Retina (tissue), 1 donor: ENCODE results near the gene SOX14.

Experiments used
- DNase-seq: peaks from one replicate; pipeline ENCODE4 v3.0.0-alpha.2; 2016

Gene SOX14

DNA sequence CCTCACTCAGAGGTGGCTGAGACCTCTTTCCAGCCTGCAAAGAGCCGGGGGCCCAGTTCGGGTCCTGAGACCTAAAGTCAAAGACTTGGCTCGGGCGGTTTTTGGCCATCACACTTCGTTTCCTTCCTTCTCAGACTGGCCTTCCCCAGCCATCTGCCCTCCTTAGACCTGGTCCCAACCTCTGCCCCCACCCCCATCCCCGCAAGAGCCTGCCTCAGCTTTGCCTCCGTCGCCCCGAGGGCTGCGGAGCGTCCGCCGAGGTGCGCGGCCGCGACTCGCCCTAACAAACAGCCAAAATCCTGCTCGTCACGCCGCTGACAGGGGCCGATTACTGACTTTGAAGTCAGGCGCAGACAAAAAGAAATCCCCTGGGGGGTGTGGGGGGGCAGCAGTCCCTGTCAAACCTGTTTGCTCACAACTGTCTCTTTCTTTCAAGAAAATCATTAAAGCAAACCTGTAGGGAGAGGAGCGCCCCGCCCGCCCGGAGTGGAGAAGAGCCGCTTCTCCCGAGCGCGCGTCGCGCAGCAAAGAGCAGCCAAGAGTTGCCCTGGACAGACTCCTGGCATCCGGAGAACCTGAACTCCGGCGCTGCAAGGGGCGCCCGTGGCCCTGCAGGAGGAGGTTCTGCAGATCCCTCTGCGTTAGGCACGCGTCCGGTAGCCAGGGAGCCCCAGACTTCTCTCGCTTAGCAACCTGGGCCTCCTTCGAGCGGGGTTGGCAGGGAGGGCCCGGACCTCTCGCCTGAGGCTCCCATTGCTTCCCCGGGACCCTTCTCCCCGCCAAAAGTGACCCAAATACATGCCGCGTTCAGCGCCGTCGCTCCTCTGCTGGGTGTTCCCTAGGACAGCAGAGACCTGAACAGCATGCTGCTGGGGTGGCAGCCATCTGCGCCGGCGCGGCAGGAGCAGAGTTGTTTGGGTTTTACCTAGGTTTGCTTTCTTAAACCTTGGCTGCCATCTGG is 4.5 kb downstream of the SOX14 start:
- DNase-seq = peak; percentile 67

DNA sequence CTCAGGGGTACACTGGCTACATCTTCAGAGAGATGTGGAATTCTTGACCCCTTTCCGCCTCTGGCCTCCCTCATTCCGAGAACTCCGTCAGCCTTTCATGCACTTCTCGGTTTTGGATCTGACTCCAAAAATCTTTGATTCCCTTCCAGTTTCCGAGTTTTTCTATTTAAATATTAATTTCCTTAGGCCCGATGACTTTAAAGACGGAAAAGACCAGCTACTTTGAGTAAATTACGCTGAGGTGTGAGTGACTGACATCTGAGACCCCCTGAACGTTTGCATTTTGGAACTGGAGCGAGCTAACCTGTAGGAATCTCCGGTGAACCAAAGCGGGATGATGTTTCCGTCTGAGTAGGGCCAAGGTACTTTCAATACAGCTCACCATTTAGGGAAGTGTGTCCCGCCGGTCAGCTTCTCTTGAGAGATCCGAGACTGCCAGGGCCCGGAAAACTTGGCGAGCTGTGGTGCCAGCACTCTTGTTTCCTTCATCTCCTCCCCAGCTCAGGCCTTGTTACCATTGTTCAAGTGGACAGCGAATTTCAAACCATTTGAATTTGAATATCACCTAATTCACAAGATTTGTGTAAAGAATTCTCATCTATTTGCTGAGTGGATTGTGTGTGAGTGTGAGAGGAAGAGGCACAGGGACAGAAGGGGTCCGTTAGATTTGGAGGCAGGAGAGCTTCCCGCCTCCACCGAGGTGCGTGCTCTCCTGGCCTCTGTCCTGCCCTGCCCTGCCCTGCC is 5.4 kb downstream of the SOX14 start:
- DNase-seq = peak; percentile 55

DNA sequence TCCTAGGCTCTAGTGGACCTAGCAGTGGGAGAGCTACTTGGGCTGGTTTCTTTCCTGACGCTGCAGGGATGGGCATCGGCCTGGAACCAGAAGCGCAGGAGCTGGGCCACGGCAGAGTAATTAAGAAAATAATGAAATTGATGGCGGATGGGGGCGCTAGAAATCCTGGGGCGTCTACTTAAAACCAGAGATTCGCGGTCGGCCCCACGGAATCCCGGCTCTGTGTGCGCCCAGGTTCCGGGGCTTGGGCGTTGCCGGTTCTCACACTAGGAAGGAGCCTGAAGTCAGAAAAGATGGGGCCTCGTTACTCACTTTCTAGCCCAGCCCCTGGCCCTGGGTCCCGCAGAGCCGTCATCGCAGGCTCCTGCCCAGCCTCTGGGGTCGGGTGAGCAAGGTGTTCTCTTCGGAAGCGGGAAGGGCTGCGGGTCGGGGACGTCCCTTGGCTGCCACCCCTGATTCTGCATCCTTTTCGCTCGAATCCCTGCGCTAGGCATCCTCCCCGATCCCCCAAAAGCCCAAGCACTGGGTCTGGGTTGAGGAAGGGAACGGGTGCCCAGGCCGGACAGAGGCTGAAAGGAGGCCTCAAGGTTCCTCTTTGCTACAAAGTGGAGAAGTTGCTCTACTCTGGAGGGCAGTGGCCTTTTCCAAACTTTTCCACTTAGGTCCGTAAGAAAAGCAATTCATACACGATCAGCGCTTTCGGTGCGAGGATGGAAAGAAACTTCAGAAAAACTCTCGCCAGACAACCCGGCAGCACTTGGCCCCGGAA is 6.1 kb downstream of the SOX14 start:
- no peak for DNase-seq

DNA sequence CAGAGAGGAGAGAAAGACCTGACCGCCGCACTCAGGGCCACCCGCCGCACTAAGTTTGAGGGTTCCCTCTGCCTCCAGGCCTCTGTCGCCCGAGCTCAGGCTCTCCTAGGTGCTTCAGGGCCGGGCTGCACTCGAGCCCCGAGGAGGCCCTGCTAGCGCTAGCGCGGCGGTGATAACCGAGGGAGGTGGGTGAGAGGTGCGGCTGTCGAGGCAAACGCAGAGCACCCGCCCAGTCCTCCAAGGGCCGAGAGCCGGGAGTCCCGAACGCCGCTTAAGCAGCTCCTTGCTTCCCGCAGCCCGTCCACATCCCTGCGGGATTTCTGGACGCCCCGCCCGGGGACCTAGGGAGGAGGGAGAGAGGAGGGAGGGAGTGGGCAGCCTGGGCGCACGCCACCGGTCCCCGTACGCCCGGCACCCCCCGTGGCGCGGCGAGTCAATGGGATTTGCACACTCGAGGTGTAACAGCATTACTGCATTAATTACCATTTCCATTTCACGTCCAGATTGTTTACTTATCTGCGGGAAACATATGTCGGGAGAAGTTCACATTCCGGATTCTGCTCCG is 6.8 kb downstream of the SOX14 start:
- DNase-seq = peak; percentile 75

DNA sequence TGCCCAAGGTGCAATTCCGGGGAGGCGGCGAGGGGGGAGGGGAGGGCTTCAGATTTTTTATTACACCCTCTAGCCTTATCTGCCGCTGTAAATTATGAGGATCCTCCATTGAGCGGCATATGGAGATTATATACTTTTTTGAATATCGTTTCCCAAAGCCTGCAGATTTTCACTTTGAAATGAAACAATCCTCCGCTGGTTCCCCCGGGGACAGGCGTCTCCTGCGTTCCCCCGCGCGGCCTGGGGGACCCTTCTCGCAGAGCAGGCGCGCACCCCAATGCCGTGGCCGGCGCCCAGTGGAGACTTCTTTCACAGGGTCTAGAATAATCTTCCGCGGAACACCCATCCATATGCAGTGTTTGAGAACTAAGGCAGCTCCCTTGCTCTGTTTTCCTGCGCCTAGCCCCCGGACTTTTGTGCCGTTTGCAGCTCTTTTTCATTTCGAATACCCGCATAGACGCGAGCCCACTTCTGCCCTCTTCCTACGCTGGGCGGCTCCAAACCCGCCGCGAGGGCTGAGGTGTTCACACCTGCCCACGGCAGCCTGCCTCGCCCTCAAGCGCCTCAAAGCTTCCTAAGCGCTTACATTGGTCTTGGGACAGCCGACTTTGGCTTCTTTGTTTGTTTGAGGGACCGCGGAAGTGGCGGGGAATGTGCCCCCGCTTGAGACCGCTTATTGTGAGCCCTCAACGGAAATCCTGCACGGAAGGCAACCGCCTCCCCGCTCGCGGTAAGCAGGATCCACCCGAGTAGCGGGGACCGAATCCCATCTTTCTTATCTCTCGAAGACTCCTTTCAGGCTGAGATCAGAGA is 7.5 kb downstream of the SOX14 start:
- peak; percentile 82 for DNase-seq

DNA sequence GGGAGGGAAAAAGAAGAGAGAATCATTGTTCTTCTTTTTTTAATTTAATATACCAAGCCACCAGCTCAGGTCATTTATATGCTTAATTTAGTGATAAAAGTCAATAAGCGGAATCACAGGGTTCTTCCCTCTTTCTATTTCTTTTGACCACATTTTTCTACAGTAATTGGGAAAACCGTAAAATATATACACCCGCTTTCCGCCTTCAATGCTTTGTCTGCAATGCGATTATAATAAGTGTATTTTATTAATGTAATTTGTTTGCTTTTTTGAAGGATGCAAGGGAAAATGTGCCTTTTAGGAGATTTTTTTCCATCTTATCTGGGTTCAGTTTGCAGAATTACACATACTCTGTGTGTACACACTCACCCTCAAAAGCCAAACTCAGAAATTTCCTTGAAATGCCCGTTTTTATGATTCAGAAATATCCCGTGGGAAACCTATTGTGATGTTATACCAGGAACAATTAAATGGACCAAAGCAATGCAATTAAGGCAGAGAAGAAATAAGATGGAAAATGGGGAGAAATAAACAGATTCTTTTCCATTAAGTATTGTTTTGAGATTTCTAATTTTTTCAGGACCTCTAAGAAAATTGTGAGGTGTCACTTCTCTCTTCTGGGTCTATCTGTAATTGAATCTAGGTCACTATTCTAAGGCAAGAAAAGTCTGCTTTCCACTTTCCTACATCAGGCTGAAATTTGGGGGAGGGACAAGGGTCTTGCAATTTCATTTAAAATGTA is 8.3 kb downstream of the SOX14 start:
- peak; percentile 26 for DNase-seq

DNA sequence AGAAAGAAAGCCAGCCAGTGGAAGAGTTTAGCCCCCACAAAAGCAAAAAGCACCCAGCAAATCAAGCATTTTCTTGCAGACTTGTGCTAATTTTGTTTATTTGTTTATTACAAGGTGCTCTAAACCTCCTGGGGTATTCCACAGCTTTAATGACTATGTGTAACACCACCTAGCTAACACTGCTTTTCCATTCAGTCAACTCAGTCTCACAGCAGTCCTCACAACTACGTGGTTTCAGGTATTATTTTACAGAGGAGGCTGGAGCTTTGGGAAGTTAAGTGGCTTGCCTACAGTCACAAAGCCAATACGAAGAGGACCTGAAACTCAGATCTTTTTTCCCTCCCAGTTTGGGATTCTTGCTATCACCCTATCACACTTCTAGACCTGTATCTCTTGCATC is 14.8 kb downstream of the SOX14 start:
- DNase-seq = no peak

DNA sequence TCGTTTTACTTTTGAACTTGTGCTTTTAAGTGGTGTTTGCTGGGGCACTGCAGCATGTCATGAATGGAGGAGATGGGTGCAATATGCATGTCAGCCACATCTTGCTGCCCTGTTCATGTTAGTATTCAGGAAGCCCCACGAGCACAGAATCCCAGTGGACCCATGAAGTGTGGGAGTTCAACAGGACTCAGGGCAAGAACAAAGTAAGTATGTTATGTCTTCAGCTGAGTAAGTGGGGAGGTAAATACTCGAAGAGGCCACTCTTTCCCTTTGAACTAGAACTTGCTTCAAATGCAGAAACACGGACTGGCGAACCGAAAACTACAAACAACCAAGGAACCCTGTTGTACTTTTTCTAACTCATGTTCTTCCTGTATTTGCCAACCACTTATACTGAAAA is 23.4 kb downstream of the SOX14 start:
- DNase-seq = no peak

DNA sequence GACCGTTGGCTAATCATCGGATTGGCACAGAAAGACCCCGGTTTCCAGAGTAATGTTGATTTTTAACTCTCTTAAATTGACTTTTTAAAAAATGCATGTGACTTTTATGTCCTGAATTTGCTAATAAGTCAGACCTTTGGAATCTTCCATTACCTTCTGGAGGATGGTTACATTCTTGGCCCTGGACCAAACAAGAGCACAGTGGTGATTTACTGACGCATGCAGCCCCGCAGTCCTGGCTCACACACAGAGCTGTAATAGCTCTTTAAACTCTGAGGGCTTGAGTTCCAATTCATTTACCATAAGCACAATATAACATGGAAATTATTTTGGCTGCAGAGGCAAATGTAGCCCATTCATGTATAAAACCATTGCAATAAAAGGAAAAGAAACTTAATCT is 25.1 kb downstream of the SOX14 start:
- DNase-seq = no peak

DNA sequence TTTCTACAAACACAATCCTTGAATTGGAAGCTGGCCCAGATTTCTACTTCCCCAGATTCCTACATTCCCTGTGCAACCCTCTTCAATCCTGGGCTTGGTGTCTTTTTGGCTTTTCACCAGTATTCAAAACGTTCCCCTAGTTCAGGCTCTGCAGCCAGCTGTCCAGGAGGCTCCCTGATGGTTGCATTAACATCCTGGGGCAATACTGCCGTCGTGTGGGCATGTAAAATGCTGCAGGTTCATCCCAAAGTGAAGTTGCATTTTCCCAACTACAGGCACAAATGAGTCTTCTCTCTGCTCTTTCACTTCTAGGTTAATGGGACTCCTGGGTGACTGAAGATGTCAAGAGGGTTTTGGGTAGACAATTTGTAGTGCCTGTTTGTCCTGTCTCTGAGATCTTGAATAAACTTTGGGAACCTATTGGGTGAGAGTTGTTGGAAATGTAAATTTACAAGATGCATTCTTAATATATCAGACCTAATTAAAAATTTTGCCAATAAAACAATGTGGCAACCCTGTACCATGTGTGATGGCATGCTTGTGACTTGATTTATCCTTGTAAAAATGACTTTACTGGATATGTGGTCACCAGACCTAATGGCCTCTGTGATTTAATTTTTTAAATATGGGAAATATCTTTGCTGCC is 28.6 kb downstream of the SOX14 start:
- peak; percentile 21 for DNase-seq

DNA sequence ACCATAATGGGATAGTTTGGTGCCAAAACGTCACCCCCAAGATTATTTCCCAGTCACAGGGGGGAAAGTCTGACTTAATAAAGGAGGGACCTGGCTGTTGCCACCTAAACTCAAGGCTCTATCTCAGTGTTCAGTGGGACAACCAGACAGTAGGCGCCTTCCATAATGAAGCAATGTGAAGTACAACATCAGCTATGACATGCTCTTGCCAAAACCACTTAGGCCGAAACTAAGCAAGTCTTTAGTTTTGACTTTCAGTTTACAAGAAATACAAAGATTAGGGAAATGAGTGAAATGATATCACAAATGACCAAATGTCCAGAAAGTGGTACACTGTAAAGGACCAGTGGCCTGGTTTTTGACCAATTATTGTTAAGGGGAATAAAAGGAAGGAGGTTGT is 32.9 kb downstream of the SOX14 start:
- no peak for DNase-seq

DNA sequence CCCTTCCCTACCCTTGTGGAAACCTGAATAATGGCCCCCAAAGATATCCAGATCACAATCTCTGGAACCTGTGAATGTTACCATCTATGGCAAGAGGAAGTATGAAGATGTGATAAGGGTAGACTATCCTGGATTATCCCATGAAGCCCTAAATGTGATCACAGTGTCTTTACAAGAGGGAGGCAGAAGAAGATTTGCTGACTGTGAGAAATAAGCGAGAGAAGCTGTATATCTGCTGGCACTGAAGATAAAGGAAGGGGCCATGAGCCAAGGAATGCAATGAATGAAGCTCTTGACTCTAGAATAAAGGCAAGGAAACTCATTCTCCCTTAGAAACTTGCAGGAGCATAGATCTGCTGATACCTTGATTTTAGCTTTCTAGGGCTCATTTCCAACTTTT is 39.1 kb downstream of the SOX14 start:
- DNase-seq = no peak

DNA sequence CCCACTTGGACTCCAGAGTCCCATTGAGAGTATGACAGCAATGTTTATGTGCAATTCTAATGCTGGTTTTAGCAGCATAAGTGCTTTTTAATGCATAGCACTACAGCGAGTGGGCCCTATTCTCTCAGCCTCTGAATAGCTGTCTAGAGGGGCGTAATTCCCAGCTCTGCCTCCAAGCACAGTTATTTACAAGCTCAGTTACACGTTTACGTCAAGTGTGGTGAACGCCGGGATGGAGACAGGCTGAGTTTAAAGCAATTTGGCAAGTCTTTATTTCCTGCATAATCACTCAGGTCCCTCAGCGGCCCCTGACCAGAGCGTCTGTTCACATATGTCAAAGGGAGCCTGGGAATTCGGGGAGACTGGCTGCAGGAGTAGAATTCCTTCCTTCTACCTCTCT is 43.9 kb downstream of the SOX14 start:
- DNase-seq = peak; percentile 52

DNA sequence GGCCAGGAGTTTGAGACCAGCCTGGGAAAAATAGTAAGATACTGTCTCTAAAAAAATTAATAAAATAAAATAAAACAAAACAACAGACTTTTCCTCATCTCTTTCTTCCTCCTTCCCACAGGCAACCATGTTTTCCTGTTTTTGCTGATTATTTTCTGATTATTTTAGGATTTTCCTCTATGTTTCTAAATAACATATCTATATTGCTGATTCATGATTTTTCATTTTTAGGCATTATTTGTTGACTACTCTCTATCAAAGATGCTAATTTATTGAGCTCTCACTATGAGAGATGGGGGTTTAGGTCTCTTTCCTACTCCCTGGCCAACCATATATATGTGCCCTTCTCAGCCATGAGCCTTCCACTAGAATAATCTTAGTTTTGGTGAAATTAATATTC is 45.4 kb downstream of the SOX14 start:
- DNase-seq = no peak

DNA sequence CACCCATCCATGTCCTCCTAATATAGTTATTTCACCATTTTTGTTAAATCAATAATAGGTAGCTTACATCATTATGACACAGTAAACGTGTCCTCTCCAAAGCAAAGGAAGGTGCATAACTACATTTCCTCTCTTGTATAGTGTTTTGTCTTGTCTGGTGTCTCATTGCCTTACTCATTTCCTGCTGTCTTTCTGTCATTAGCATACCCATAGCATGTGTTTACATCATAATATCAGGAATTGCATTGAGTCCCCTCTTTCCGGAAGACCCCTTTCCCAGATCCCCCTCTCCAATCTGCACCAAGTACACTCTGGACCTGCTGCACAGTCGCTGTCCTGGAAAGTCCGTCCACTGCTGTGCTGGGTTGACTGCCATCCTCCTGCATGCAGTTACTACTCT is 47.9 kb downstream of the SOX14 start:
- DNase-seq = no peak

DNA sequence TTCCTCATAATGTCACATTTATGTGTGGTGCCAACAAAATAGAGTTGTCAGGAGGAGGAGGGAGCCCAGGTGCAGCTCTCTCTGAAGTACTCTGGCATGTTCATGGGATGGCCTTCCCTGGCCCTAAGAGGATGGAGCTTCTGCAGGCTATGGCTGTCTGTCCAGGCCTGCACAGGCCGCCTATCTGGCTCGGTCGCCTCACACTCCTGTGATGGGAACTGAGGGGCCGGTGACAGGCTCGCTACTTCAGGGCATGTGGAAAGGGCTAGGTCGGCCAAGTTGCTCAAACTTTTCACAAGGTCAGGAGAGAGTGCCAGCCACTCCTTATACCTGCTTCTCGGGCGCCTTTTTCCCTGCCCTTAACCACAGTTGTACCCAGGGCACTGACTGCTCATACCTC is 51.1 kb downstream of the SOX14 start:
- no peak for DNase-seq
